Hematopoietic multipotent progenitor cell treated with erythropoietin and hydrocortisone succinate and interleukin-3 and kit ligand, for 15 days (in vitro differentiated cells): ENCODE data around the gene RPS8.
"Not testable (repeated sequence)": the region's sequence is repeated elsewhere in the genome, so short reads cannot be mapped to it uniquely, and the experiment has no call there.

Experiments
- DNase-seq: peaks from one replicate; pipeline ENCODE4 v3.0.0-alpha.2; 2015; ENCODE audit warnings: low spot score

Gene RPS8

GRCh38 chr1:44775078-44775929, at the start of gene RPS8:
Gene RPS8 (plus strand): TSS chr1:44775540. CDS start chr1:44775597, 57 bp downstream.
- peak; percentile 94 for DNase-seq

DNA sequence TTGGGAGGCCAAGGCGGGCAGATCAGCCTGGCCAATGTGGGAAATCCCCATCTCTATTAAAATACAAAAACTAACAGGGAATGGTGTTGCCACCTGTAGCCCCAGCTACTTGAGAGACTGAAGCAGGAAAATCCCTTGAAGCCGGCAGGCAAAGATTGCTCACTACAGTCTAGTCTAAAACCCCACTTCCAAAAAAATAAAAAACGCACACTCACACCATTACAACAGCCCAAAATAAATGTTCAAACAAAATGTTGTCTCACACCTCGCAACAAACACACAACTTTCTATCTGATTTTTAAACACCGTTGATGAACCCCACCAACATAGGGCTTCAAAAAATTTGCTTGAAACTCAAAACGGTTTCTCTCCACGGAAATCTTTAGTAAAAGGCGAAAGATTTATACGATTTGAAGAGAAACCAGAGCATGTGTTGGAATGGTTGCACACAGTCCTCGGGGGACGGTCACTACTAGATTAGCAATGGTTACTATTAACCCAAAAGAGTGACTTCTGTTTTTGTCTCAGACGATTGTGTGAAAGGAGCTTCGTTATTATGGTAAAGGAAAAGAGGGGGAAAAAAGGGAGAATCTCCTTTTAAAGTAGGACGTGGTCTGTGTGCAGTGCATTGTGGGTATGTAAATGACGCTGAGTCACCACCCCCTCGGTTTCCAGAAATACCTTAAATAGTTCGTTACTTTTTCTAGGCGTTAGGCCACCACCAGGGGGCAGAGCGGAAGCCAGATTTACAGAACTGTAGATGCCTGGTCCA, 44.4 kb upstream of the RPS8 start, which contains the start of gene RNU5D-1:
Gene RNU5D-1, minus strand, starts transcription at position 430 of the 772 bp plus-strand sequence.
- peak; percentile 96 for DNase-seq

DNA sequence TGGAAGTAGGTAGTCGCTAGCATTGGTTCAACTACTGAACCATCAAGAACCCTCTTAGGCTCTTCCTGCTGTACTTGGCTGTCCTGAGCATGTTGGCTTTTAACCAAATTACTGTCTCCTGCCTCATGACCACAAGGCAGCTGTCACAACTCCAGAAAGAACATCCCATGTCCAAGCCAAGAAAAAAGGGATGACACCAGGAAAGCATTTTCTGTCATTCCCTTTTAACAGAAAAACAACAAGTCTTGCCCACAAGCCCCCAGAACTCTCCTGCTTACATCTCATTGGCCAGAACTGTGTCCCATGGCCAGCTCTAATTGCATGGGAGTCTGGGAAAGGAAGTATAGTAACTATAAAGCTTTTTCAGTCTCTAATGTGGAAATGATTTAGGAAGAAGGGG, 42.0 kb upstream of the RPS8 start:
- no peak for DNase-seq

DNA sequence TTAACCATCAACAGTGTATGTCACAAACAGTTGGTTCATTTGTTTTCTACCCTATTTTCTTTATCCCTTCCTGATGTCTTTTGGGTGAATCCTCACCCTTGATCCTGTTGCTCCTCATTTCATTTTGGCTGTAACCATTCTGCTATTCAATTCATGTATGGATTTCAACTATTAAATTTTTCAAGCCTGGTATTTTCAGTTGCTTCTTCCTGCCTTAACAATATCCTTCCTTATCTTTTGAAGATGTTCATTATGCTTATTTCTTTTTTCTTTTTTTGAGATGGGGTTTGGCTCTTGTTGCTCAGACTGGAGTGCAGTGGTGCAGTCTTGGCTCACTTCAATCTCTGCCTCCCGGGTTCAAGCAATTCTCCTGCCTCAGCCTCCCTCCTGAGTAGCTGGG, 41.6 kb upstream of the RPS8 start:
- DNase-seq, result no peak

- DNase-seq, result no peak
Observed at GRCh38 chr1:44735992-44736391, 39.3 kb upstream of the RPS8 start.

DNA sequence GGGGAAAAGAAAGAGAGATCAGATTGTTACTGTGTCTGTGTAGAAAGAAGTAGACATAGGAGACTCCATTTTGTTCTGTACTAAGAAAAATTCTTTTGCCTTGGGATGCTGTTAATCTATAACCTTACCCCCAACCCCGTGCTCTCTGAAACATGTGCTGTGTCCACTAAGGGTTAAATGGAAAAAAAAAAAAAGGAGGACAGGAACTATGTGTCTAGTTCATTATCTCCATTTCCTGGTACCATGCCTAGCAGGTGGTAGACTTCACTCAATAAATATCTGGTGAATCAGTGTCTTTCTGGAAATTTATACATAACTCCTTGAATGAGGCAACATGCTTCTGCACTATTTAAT, 36.4 kb upstream of the RPS8 start:
- DNase-seq, result not testable (repeated sequence)

GRCh38 chr1:44739307-44740178, 35.8 kb upstream of the RPS8 start, which contains the start of gene KIF2C:
Gene KIF2C (plus strand): TSS chr1:44739837. CDS start chr1:44739933, 96 bp downstream.
- DNase-seq, result peak; percentile 98

DNA sequence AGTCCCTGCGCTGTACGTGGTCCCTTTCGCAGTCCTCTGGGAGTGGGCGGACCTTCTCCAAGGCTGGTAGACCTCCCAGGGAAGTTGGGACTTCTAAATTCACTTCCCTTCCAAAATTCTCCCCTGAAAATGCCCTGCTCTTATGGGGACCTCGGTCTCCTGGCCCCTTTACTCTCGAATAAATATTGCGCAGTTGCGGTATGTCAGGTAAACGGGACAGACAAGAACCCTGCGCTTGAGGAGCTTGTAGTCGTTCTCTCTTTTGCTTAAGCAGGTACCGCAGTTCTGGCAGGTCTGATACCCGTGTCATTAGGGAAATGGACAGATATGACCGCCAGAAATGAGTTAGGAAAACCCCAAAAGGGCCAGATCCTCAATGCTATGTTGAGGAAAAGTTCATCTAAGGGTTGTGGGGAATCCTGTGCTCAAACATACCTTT, 35.1 kb upstream of the RPS8 start:
- DNase-seq, result no peak

GRCh38 chr1:44743211-44743610, 32.1 kb upstream of the RPS8 start:
- peak; percentile 41 for DNase-seq

GRCh38 chr1:44747878-44748277, 27.5 kb upstream of the RPS8 start:
- no peak for DNase-seq

- DNase-seq, result no peak
Observed at GRCh38 chr1:44757420-44757819, 17.9 kb upstream of the RPS8 start.

DNA sequence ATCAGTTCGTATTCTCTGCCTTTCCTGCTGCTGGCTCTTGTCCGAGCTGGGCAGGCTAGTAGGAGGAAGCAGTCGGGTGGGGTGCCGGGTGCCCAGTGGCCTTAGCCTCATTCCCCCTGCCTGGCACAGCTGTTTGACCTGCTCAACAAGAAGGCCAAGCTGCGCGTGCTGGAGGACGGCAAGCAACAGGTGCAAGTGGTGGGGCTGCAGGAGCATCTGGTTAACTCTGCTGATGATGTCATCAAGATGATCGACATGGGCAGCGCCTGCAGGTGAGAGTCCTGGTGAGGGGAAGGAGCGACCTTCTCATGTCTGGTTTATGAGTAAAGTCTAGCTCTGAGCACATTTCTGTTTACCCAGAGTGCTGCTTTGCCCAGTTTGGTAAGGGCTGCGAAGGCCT, 16.3 kb upstream of the RPS8 start:
- no peak for DNase-seq

DNA sequence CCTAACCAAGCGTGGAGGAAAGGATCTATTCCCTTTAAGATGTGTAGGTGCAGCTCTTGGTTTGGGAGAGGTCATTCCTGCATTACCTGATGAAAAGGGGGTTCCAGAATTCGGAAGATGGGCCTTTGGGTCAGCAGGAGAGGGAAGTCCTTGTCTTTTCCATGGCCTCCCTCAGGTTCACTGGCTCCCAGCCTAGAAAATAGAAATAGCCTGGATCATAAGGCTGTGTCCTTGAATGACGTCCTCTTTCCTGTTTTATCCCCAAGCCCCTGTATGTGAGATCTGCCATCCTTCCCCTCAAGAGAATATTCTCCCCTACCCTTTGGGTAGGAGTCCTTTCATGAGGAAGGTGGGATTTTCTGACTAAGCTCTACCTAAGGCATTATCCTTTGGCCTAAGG, 14.5 kb upstream of the RPS8 start:
- DNase-seq, result no peak

- not testable (repeated sequence) for DNase-seq
Observed at GRCh38 chr1:44766421-44766820, 8.9 kb upstream of the RPS8 start.

DNA sequence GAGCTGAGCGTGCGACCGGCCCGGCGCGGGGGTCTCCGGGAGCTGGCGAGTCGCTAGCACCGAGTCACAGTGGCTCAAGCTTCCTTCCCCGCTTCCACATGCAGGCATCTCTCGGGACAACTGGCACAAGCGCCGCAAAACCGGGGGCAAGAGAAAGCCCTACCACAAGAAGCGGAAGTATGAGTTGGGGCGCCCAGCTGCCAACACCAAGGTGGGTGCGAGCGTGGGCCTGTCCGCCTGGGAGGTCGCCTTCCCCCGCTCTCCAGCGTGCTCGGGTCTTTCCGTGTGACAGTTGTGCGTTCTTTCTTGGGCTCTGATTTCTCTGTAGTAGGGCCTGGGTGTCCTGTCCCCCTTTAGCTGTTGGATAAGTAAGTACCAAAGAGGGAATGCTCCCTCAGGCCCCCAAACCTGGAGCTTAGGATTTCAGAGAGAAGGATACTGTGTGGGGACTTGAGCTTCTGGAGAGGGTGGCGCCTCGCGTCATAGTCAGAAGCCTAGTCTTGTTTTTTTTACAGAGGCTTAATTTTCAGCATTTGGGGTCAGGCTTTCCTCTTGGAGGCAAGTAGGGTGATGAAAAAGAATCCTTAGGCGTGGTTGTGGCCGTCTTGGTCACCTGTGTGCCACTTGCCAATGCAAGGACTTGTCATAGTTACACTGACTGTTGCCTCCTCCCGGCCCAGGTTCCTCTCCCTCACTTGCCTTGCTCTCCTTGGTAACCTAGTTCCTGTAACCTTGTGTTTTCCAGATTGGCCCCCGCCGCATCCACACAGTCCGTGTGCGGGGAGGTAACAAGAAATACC, 790 bp downstream of the RPS8 start:
- DNase-seq, result no peak

- DNase-seq, result no peak
Observed at GRCh38 chr1:44776730-44777068, 1.4 kb downstream of the RPS8 start.

GRCh38 chr1:44777547-44777946, 2.2 kb downstream of the RPS8 start:
- no peak for DNase-seq

DNA sequence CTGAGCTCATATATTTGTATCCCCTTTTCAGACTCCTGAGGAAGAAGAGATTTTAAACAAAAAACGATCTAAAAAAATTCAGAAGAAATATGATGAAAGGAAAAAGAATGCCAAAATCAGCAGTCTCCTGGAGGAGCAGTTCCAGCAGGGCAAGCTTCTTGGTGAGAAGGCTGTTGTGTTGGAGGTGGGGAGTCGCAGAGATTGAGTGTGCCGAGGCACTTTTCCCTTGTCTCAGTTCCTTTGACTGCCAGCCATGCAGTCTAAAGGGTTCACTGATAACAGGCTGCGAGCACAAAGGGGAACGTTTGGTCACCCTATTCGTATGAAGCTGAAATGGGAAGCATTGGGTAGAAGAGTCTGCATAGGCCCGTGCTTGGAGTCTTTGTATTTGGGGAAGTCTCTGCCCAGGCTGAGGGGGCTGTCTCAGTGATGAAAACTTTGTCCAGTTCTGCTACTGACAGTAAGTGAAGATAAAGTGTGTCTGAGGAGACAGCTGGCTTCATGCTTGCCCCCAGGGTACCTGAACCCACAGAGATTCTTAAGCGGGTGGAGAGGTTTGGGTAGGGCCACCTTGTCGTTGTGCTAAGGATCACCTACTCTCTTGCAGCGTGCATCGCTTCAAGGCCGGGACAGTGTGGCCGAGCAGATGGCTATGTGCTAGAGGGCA, 2.8 kb downstream of the RPS8 start:
- DNase-seq, result no peak

GRCh38 chr1:44778705-44779576, 3.6 kb downstream of the RPS8 start:
- no peak for DNase-seq
